RPMI8226 (cell line): ENCODE data around the gene KCNS3.

Source experiments
- DNase-seq: peaks from one replicate; pipeline ENCODE4 v3.0.0-alpha.2; 2015

Gene KCNS3

GRCh38 chr2:17879137-17879912, 858 bp downstream of the KCNS3 start:
- peak; percentile 96 for DNase-seq

GRCh38 chr2:17879913-17880274, 1.4 kb downstream of the KCNS3 start:
- no peak for DNase-seq

GRCh38 chr2:17892770-17893534, 14.5 kb downstream of the KCNS3 start:
- DNase-seq = peak; percentile 94

- no peak for DNase-seq
These were observed 15.5 kb downstream of the KCNS3 start for GRCh38 chr2:17894005-17894404.

- DNase-seq = peak; percentile 74
These were observed 16.1 kb downstream of the KCNS3 start for GRCh38 chr2:17894556-17894955.

- DNase-seq = no peak
These were observed 21.4 kb downstream of the KCNS3 start for GRCh38 chr2:17899871-17900270.

- DNase-seq = peak; percentile 84
These were observed 22.8 kb downstream of the KCNS3 start for GRCh38 chr2:17901246-17901645.

- no peak for DNase-seq
These were observed 32.5 kb downstream of the KCNS3 start for GRCh38 chr2:17910980-17911379.

- no peak for DNase-seq
These were observed 33.2 kb downstream of the KCNS3 start for GRCh38 chr2:17911491-17912260.

GRCh38 chr2:17912266-17912691, 33.8 kb downstream of the KCNS3 start:
- peak; percentile 87 for DNase-seq

- DNase-seq = no peak
These were observed 36.6 kb downstream of the KCNS3 start for GRCh38 chr2:17915099-17915498.

- DNase-seq = no peak
These were observed 37.5 kb downstream of the KCNS3 start for GRCh38 chr2:17915811-17916518.

GRCh38 chr2:17916584-17916983, 38.1 kb downstream of the KCNS3 start:
- DNase-seq = no peak

- DNase-seq = no peak
These were observed 40.3 kb downstream of the KCNS3 start for GRCh38 chr2:17918789-17919188.

GRCh38 chr2:17930773-17931172, 52.3 kb downstream of the KCNS3 start:
- no peak for DNase-seq

- no peak for DNase-seq
These were observed 54.8 kb downstream of the KCNS3 start for GRCh38 chr2:17933256-17933655.

- DNase-seq = no peak
These were observed 56.3 kb downstream of the KCNS3 start for GRCh38 chr2:17934721-17935120.

- no peak for DNase-seq
These were observed 56.9 kb downstream of the KCNS3 start for GRCh38 chr2:17935242-17935885.

- DNase-seq = no peak
These were observed 58.1 kb downstream of the KCNS3 start for GRCh38 chr2:17936599-17936998.

- DNase-seq = no peak
These were observed 61.7 kb downstream of the KCNS3 start for GRCh38 chr2:17940091-17940630.

- no peak for DNase-seq
These were observed 65.0 kb downstream of the KCNS3 start for GRCh38 chr2:17943444-17943843.

GRCh38 chr2:17947113-17947512, 68.6 kb downstream of the KCNS3 start:
- no peak for DNase-seq
